Astrocyte (in vitro differentiated cells and primary cell): Measurements from ENCODE around the gene CR1L.

Experiments used
- EZH2 ChIP-seq: IDR thresholded peaks from 2 replicates; pipeline ENCODE4 v1.6.1; 2012; ENCODE audit warnings: mild to moderate bottlenecking, low read length, inconsistent platforms; ENCODE audit not compliant: insufficient read depth
- TF ChIP-seq, protein P1 (sequence below): IDR thresholded peaks from 2 replicates; pipeline ENCODE4 v1.5.1; 2011; ENCODE audit warnings: low read depth, mild to moderate bottlenecking, inconsistent platforms, low read length, moderate library complexity; ENCODE audit not compliant: insufficient read depth

GRCh38 chr1:207753611-207754010 is 108.7 kb downstream of the CR1L start:
- TF ChIP-seq, protein P1, sequence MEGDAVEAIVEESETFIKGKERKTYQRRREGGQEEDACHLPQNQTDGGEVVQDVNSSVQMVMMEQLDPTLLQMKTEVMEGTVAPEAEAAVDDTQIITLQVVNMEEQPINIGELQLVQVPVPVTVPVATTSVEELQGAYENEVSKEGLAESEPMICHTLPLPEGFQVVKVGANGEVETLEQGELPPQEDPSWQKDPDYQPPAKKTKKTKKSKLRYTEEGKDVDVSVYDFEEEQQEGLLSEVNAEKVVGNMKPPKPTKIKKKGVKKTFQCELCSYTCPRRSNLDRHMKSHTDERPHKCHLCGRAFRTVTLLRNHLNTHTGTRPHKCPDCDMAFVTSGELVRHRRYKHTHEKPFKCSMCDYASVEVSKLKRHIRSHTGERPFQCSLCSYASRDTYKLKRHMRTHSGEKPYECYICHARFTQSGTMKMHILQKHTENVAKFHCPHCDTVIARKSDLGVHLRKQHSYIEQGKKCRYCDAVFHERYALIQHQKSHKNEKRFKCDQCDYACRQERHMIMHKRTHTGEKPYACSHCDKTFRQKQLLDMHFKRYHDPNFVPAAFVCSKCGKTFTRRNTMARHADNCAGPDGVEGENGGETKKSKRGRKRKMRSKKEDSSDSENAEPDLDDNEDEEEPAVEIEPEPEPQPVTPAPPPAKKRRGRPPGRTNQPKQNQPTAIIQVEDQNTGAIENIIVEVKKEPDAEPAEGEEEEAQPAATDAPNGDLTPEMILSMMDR = no peak
- no peak for TF ChIP-seq EZH2
